Esophagus (tissue), 2 donors: Measurements from ENCODE around the gene AQP4. TPM values are rescaled to one million over a fixed set of nuclear protein-coding genes. Genes with fewer than 3 reads are reported as not detected.

Experiments used
- H3K27ac ChIP-seq, 2 donors: one replicate each; pipeline ENCODE4 v1.5.1; 2013; ENCODE audit warnings: low read depth in 2 of 2, mild to moderate bottlenecking in 2 of 2, inconsistent platforms in 1 of 2, low read length in 1 of 2, moderate library complexity in 1 of 2
- H3K27me3 ChIP-seq, 2 donors: one replicate each; pipeline ENCODE4 v1.6.1; 2013; ENCODE audit warnings: low read length in 2 of 2, control low read depth in 1 of 2, mild to moderate bottlenecking in 1 of 2; ENCODE audit not compliant: insufficient read depth in 2 of 2, control insufficient read depth in 1 of 2
- H3K36me3 ChIP-seq, 2 donors: one replicate each; pipeline ENCODE4 v1.6.1; 2013; ENCODE audit warnings: low read length in 1 of 2; ENCODE audit not compliant: control insufficient read depth in 2 of 2, insufficient read depth in 2 of 2
- H3K4me1 ChIP-seq, 2 donors: one replicate each; pipeline ENCODE4 v1.6.1; 2013; ENCODE audit warnings: low read length in 1 of 2; ENCODE audit not compliant: control insufficient read depth in 2 of 2, insufficient read depth in 2 of 2
- H3K4me3 ChIP-seq, 2 donors: one replicate each; pipeline ENCODE4 v1.5.1; 2013; ENCODE audit warnings: low read length in 2 of 2, mild to moderate bottlenecking in 2 of 2, low read depth in 1 of 2, moderate library complexity in 1 of 2
- H3K9me3 ChIP-seq, 2 donors: one replicate each; pipeline ENCODE4 v1.6.1; 2013; ENCODE audit warnings: mild to moderate bottlenecking in 2 of 2, low read depth in 1 of 2, low read length in 1 of 2, moderate library complexity in 1 of 2; ENCODE audit not compliant: control insufficient read depth in 2 of 2, insufficient read depth in 1 of 2
- WGBS, 2 donors: extraction: QIAGEN DNeasy Blood & Tissue Kit; methylation state at CpG; one replicate each; pipeline ENCODE4 v1.1.7; 2013; 5-methylcytosine and 5-hydroxymethylcytosine counted together
- polyA plus RNA-seq, 2 donors: library from polyadenylated mRNA; stranded (reverse); fragments of 200-250 nt; gene quantifications; one replicate each; pipeline ENCODE4 v1.2.3, GENCODE V29; 2013
- donor health status: healthy with polysubstance abuse.
- donor health status: Bipolar disorder and iron deficiency.

The AQP4 gene
- polyA plus RNA-seq, 2 donors, result 0.02 to 0.04 TPM

DNA sequence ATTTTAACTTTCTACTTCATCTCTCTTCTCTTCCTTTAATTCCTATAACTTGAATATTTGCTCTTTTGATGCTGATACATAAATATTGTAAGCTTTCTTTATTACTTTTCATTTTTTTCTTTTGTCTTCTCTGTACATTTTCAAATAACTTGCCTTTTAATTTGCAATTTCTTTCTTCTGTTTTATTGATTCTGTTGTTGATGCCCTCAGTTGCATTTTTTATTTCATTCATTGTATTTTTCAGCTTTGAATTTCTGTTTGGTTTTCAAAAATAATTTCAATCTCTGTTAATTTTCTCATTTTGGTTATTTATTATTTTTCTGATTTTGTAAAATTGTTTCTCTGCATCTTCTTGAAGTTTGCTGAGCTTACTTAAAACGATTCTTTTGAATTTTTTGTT is 47.0 kb downstream of the AQP4 start:
- H3K4me3 ChIP-seq, result no peak overlapping the region
- H3K9me3 ChIP-seq, result peaks cover 0 to 3% of the 10 kb centered on the region in 2 donors
- no peak overlapping the region for H3K27ac ChIP-seq
- H3K36me3 ChIP-seq, result no peaks in the 10 kb centered on the region
- no peaks in the 10 kb centered on the region for H3K27me3 ChIP-seq
- no peaks in the 10 kb centered on the region for H3K4me1 ChIP-seq
- 74 to 75% methylated on average over 1 of the region's 1 CpG for WGBS, 2 donors

DNA sequence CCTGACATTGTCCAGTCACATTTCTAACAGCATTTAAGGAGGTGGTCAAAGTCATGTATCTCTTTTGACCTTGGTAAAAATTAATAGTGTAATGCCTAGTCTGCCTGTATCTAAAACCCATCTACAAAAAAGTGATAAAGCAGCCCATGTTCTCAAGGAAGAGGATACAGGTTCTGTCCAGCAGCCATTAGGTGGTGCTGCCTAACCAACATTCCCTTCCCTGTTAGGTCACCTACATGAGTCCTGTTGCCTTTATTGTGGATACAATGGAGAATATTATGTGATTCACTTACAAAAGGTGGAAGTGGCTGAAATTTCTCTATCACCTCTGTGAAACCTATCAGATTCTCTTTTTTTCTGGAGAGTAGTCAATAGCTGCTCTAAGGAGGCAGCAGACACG is 52.5 kb downstream of the AQP4 start:
- 47 to 62% methylated on average over 1 of the region's 1 CpG for WGBS, 2 donors
- no peaks in the 10 kb centered on the region for H3K27me3 ChIP-seq
- no peaks in the 10 kb centered on the region for H3K9me3 ChIP-seq
- no peaks in the 10 kb centered on the region for H3K36me3 ChIP-seq
- H3K4me1 ChIP-seq, result no peaks in the 10 kb centered on the region
- H3K27ac ChIP-seq, result no peak overlapping the region
- H3K4me3 ChIP-seq, result no peak overlapping the region

DNA sequence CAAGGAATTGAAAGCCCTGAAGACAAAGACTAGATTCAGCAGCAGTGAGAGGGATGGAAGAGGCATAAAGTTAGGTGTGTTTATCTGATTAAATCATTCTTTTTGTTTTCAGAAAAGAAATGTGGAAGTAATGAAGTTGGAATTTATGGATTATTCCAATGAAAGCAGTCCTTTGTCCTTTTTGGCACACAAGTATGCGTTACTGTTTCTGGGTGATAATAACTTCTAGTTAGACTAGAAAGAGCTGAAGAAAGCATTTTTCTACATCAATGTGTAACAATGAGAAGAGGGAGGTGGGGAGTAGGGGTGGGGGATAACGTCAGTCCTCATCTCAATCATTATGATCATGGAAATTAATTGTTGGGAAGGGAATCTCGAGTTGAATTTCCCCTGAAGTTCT is 53.0 kb downstream of the AQP4 start:
- Histone ChIP-seq H3K27me3 (no peaks in the 10 kb centered on the region), H3K36me3 (no peaks in the 10 kb centered on the region), H3K27ac (no peak overlapping the region), H3K4me3 (no peak overlapping the region), H3K4me1 (no peaks in the 10 kb centered on the region), H3K9me3 (no peaks in the 10 kb centered on the region)
- WGBS, 2 donors, result 74 to 79% methylated on average over 3 of the region's 3 CpGs

DNA sequence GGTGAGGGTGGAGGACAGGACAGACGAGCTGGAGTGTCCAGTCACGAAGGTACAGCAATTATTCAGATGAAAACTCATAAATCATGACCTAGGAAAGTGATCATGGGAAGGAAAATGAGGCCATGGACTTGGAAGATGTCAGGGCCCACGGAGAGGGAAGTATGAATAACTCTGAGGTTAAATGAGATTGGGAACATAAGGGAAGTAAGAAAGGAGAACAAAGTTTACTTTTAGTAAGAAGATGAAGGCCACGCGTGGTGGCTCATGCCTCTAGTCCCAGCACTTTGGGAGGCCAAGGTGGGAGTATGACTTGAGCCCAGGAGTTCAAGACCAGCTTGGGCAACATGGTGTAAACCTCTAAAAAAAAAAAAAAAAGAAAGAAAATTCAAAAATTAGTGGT is 56.2 kb downstream of the AQP4 start:
- Histone ChIP-seq H3K36me3 (no peaks in the 10 kb centered on the region), H3K4me1 (no peaks in the 10 kb centered on the region), H3K9me3 (no peaks in the 10 kb centered on the region), H3K27ac (no peak overlapping the region), H3K4me3 (no peak overlapping the region), H3K27me3 (no peaks in the 10 kb centered on the region)
- 83 to 85% methylated on average over 5 of the region's 5 CpGs for WGBS, 2 donors

DNA sequence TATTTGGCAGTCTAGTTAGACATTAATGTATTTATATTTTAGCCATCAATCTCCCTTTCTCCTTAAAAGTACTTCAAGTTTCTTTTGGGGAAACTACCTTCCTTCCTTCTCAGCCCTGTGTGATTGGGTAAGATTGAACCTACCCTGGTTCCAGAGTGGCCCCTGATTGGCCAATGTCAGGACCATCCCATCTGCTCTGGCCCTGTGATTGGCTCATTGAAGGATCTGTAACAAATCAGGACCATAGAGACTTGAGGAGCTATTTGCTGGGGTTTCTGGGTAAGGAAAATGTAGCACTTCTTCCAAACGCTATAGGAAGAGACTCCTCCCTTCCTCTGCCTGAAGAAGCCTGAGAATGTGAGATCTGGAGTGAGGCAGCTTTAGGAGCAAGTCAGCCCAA is 59.3 kb downstream of the AQP4 start:
- Histone ChIP-seq H3K36me3 (no peaks in the 10 kb centered on the region), H3K4me3 (no peak overlapping the region), H3K9me3 (no peaks in the 10 kb centered on the region), H3K27me3 (no peaks in the 10 kb centered on the region), H3K4me1 (no peaks in the 10 kb centered on the region), H3K27ac (no peak overlapping the region)
- 39 to 79% methylated on average over 1 of the region's 1 CpG for WGBS, 2 donors

DNA sequence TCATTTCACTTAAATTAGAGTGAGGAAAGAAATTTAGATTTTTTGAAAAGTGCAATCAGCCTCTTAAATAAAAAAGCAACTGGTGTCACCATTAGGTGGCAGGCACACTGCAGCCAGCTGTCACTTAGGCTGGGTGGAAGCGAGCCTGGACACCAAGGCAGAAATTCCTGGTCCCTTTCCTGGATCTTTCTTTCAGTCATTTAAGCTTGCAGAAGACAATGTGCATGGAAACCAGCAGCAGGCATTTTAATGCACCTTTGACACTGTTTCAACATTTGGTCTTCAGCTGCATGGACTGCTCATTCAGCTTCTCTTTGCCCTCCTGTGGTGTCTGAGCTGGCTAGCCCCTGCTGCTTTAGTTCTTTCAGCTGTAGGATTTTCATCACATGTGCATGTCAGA is 61.0 kb downstream of the AQP4 start:
- no peaks in the 10 kb centered on the region for H3K36me3 ChIP-seq
- H3K4me3 ChIP-seq, result no peak overlapping the region
- H3K9me3 ChIP-seq, result no peaks in the 10 kb centered on the region
- WGBS, 2 donors, result 31 to 36% methylated on average over 1 of the region's 1 CpG
- no peaks in the 10 kb centered on the region for H3K4me1 ChIP-seq
- no peaks in the 10 kb centered on the region for H3K27me3 ChIP-seq
- H3K27ac ChIP-seq, result no peak overlapping the region

DNA sequence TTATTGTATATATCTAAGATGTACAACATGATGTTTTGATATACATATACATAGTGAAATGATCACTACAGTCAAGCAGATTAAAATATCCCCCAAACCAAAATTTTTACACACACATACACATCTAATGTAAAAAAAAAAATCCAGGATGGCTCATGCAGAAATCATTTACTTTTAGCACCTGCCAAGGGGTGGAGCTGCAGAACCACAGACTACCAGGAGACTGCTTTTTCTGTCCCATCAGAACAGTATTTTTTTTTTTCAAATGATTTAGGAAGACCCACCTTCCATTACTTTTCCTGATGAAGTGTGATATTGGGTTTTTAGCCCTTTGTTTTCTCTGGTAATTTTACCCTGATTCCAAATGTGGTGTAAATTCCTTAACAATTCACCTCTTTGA is 61.9 kb downstream of the AQP4 start:
- no peak overlapping the region for H3K4me3 ChIP-seq
- no peaks in the 10 kb centered on the region for H3K9me3 ChIP-seq
- no peaks in the 10 kb centered on the region for H3K36me3 ChIP-seq
- H3K27me3 ChIP-seq, result no peaks in the 10 kb centered on the region
- H3K27ac ChIP-seq, result no peak overlapping the region
- no peaks in the 10 kb centered on the region for H3K4me1 ChIP-seq

DNA sequence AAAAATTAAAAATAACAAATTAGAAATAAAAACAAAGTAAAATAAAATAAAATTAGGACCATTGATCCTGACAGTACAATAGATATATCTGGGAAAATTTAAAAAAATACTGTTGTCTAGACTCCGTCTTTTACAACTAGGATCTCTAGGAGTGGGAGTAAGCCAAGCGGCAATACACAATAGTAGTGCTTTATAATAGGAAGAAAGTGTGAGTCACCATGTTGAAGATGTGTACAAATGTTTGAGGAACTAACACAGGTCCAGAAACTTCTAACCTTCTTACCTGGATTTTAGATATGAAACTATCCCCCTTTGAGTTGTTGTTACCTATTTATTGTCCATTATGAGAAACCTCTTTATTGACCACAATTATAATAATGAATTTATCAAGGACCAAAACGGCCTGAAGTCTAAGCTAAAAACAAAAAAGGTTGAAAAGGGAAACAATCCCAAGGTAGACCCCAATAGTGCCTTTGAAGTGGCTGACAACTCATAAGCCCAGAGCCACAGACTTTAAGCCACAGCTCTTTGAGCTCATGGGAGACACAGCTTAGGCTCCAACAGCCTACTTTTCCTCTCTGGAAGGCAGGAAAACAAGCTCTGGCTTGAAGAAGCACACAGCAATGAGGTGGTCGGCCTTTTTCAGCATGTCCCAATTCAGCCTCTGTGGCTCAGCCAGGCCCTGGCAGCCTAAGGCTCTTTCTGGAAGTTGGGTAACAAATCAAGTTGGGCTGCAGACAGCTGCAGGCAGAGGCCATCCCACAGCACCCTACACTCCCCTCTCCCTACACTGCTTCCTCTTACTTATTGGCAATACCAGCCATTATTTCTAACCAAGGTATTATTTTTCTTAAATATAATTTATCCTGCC is 62.9 kb downstream of the AQP4 start:
- Histone ChIP-seq H3K4me3 (no peak overlapping the region), H3K27ac (no peak overlapping the region), H3K9me3 (no peaks in the 10 kb centered on the region), H3K36me3 (no peaks in the 10 kb centered on the region), H3K4me1 (no peaks in the 10 kb centered on the region), H3K27me3 (no peaks in the 10 kb centered on the region)
- 43 to 48% methylated on average over 4 of the region's 4 CpGs for WGBS, 2 donors
